Heart left ventricle (tissue), 13 donors: ENCODE data around the gene PAXX.

ENCODE experiments used
- CTCF ChIP-seq, 12 donors: fragments of 200-600 bp; sonication (generic) in 4 of 12; IDR thresholded peaks; one replicate each; pipeline versions ENCODE4 v1.5.0 to v1.8.0; 2018 to 2022; ENCODE audit warnings: antibody characterized with exemption in 12 of 12, mild to moderate bottlenecking in 5 of 12
- POLR2A ChIP-seq, 2 donors: fragments of 450-650 bp; IDR thresholded peaks; one replicate each; pipeline ENCODE4 v1.6.1; 2017; ENCODE audit warnings: antibody characterized with exemption in 2 of 2, mild to moderate bottlenecking in 2 of 2, moderate library complexity in 2 of 2
- donor health status: ischemic (EF 13 %, LVEDD 7.1; RV severe dilation, severe dysfunction).
- donor health status: DM: no; HTN: yes; CAD: no.
- donor health status: DM: no; HTN: no; CAD: no.
- donor health status: ischemic (EF 25% LVEDD 6.9; RV normal size, moderate dysfunction).
- donor health status: ischemic (EF 25% LVEDD 5.7; RV mildly dilated, moderate dysfunction).
- donor health status: ischemic (EF 35%, LVEDD 5.7; RV mildly dilated, moderate dysfunction).
- donor health status: nonischemic (EF 11% LVEDD 7.7; RV severe dilation, severe dysfunction).
- donor health status: DM: yes; HTN: yes; CAD: no.
- donor health status: PGD.
- donor health status: ischemic (EF 29% LVEDD 5.4; RV normal size, mild dysfunction).
- donor health status: nonischemic (EF 23%, LVEDD 6.1; RV moderate dilation, normal function).

- TF ChIP-seq CTCF (IDR thresholded peaks at IDR 0.05): no peak
- TF ChIP-seq POLR2A (IDR thresholded peaks at IDR 0.05): no peak
Measured at GRCh38 chr9:137032858-137033257, 40.6 kb downstream of the PAXX start.
